ENCODE results near the gene UBXN4.

DNA sequence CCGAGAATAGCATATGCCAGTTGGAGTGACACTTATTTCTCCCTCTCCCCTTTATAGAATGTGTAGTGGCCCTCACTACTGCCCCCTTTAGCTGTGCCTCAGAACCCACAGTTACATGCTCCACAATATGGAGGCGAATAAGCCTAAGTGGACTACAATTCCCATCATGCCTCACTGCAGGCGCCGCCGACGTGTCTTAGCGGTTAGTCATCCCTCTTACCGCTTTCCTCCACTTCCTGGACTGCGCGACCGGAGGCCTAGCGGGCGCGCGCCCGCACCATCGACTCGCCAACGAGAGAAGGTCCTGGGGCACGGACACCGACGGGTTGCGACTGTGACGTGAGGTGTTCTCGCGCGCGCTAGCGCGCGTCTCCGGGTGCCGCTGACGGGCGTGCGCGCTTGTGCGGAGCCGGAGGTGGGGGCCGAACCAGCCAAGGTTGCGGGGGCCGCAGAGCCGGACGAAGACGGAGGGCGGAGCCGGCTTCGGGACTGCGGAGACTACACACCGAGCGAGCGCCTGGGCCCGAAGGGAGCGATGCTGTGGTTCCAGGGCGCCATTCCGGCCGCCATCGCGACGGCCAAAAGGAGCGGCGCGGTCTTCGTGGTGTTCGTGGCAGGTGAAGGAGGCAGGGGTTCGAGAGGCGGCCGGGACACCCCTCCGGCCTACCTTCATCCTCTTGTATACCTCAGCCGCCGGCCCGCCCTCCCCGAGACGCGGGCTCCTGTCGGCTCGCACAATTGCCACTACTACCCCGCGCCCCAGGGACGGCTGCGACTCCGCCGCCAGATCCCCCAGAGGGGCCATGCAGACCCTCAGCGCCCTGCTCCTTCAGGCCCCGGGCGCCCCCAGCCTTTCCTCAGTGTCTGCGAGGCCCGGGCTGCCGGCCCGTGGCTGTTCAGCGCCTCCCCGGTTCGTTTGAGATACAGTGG, at the start of gene UBXN4:
- peak; percentile 75; the same call in 1 of the 2 replicates for TF ChIP-seq CBX5 (CRISPR knock-in tag; IDR thresholded peaks at IDR 0.05; ENCODE audit: borderline replicate concordance)
- TF ChIP-seq, protein P1, sequence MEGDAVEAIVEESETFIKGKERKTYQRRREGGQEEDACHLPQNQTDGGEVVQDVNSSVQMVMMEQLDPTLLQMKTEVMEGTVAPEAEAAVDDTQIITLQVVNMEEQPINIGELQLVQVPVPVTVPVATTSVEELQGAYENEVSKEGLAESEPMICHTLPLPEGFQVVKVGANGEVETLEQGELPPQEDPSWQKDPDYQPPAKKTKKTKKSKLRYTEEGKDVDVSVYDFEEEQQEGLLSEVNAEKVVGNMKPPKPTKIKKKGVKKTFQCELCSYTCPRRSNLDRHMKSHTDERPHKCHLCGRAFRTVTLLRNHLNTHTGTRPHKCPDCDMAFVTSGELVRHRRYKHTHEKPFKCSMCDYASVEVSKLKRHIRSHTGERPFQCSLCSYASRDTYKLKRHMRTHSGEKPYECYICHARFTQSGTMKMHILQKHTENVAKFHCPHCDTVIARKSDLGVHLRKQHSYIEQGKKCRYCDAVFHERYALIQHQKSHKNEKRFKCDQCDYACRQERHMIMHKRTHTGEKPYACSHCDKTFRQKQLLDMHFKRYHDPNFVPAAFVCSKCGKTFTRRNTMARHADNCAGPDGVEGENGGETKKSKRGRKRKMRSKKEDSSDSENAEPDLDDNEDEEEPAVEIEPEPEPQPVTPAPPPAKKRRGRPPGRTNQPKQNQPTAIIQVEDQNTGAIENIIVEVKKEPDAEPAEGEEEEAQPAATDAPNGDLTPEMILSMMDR (CRISPR knock-in tag; IDR thresholded peaks at IDR 0.05): peak; percentile 79
- TF ChIP-seq, protein P2, sequence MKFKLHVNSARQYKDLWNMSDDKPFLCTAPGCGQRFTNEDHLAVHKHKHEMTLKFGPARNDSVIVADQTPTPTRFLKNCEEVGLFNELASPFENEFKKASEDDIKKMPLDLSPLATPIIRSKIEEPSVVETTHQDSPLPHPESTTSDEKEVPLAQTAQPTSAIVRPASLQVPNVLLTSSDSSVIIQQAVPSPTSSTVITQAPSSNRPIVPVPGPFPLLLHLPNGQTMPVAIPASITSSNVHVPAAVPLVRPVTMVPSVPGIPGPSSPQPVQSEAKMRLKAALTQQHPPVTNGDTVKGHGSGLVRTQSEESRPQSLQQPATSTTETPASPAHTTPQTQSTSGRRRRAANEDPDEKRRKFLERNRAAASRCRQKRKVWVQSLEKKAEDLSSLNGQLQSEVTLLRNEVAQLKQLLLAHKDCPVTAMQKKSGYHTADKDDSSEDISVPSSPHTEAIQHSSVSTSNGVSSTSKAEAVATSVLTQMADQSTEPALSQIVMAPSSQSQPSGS (CRISPR knock-in tag; IDR thresholded peaks at IDR 0.05): peak; percentile 91
- TF ChIP-seq ZNF224 (CRISPR knock-in tag; IDR thresholded peaks at IDR 0.05): no peak
- TF ChIP-seq, protein P3, sequence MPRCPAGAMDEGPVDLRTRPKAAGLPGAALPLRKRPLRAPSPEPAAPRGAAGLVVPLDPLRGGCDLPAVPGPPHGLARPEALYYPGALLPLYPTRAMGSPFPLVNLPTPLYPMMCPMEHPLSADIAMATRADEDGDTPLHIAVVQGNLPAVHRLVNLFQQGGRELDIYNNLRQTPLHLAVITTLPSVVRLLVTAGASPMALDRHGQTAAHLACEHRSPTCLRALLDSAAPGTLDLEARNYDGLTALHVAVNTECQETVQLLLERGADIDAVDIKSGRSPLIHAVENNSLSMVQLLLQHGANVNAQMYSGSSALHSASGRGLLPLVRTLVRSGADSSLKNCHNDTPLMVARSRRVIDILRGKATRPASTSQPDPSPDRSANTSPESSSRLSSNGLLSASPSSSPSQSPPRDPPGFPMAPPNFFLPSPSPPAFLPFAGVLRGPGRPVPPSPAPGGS (CRISPR knock-in tag; IDR thresholded peaks at IDR 0.05): 0 out of 2 replicates have a peak, but pooled peaks have one; percentile 68
- no peak for TF ChIP-seq ZNF33A (CRISPR knock-in tag; IDR thresholded peaks at IDR 0.05; ENCODE audit: borderline replicate concordance)
- peak; percentile 85; the same call in 1 of the 2 replicates for TF ChIP-seq KMT2B (CRISPR knock-in tag; IDR thresholded peaks at IDR 0.05)
- no peak; the same call in none of the 2 replicates for TF ChIP-seq ZNF431 (CRISPR knock-in tag; IDR thresholded peaks at IDR 0.05; ENCODE audit: borderline replicate concordance, low read depth)
- peak; percentile 95 for TF ChIP-seq TAF1 (CRISPR knock-in tag; IDR thresholded peaks at IDR 0.05)
- TF ChIP-seq AGO2 (optimal IDR thresholded peaks at IDR 0.05; ENCODE audit: low read depth, low read length): peak; percentile 98

All from HepG2 (cell line).